RWPE2 (cell line): Measurements from ENCODE around the gene OR2A42.
A peak's percentile ranks its signal among the peaks of the same experiment; 100 is the strongest.
"Not testable (repeated sequence)": the region's sequence is repeated elsewhere in the genome, so short reads cannot be mapped to it uniquely, and the experiment has no call there.

Source experiments
- ATAC-seq: fragments of 200-7000 bp; cut with Tn5 transposase; 3 replicates; pipeline ENCODE4 v1.9.1; 2021; ENCODE audit warnings: low read depth
- DNase-seq: peaks from one replicate; pipeline ENCODE4 v3.0.0-alpha.2; 2020; ENCODE audit warnings: low spot score
- H3K27ac ChIP-seq: fragments of 450-650 bp; 2 replicates; pipeline ENCODE4 v1.5.1; 2017; ENCODE audit warnings: mild to moderate bottlenecking; ENCODE audit not compliant: poor library complexity, severe bottlenecking
- H3K27me3 ChIP-seq: fragments of 250-450 bp; sonication (Bioruptor Pico); 2 replicates; pipeline ENCODE4 v1.5.1; 2021; ENCODE audit warnings: mild to moderate bottlenecking, moderate library complexity; ENCODE audit not compliant: insufficient read depth, poor library complexity, severe bottlenecking
- H3K36me3 ChIP-seq: fragments of 250-450 bp; sonication (Bioruptor Pico); 2 replicates; pipeline ENCODE4 v1.5.1; 2020; ENCODE audit warnings: low read depth, mild to moderate bottlenecking, moderate library complexity
- H3K4me1 ChIP-seq: fragments of 250-450 bp; sonication (Bioruptor Pico); 2 replicates; pipeline ENCODE4 v1.5.1; 2021; ENCODE audit warnings: mild to moderate bottlenecking, moderate library complexity; ENCODE audit not compliant: insufficient read depth, poor library complexity, severe bottlenecking
- H3K4me3 ChIP-seq: fragments of 250-450 bp; sonication (Bioruptor Pico); 2 replicates; pipeline ENCODE4 v1.5.1; 2021; ENCODE audit warnings: mild to moderate bottlenecking, moderate library complexity; ENCODE audit not compliant: severe bottlenecking
- H3K9me3 ChIP-seq: fragments of 250-450 bp; sonication (Bioruptor Pico); 2 replicates; pipeline ENCODE4 v1.5.1; 2021; ENCODE audit warnings: mild to moderate bottlenecking, moderate library complexity; ENCODE audit not compliant: severe bottlenecking
- TF ChIP-seq, protein P1 (sequence below): fragments of 450-650 bp; IDR thresholded peaks from one replicate; pipeline ENCODE4 v1.5.1; 2017; ENCODE audit warnings: mild to moderate bottlenecking, moderate library complexity; ENCODE audit not compliant: poor library complexity, severe bottlenecking

Gene OR2A42

DNA sequence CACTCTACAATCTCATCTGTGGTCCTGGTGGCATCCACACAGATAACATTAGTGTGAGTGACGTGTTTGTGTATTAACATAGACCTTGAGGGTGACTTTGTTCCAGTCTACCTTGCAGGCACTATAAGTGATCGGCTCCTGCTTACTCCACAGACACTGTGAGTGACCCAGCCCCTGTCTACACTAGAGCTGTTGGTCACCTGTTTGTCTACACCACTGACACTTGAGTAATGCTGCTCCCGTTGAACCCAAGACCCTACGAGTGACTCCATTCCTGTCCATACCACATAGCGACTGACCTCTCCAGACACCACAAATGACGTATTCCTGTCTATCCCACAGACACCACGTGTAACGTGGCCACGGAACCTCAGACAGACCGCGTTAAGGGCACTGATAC lies 45.6 kb downstream of the OR2A42 start:
- H3K9me3 ChIP-seq, H3K4me1 ChIP-seq, H3K27ac ChIP-seq, H3K4me3 ChIP-seq, ATAC-seq, H3K36me3 ChIP-seq, DNase-seq, H3K27me3 ChIP-seq: not testable (repeated sequence)

GRCh38 chr7:144188578-144189171 lies 50.7 kb downstream of the OR2A42 start:
- H3K27me3 ChIP-seq, H3K4me1 ChIP-seq, H3K4me3 ChIP-seq, DNase-seq, H3K9me3 ChIP-seq, H3K27ac ChIP-seq, H3K36me3 ChIP-seq: not testable (repeated sequence)
- peak; percentile 40; the same call in 2 of the 3 replicates for ATAC-seq

- not testable (repeated sequence) for H3K9me3 ChIP-seq, H3K4me3 ChIP-seq, H3K4me1 ChIP-seq, H3K27me3 ChIP-seq, ATAC-seq, H3K36me3 ChIP-seq, DNase-seq, H3K27ac ChIP-seq
Measured at GRCh38 chr7:144187848-144188247, 51.6 kb downstream of the OR2A42 start.

GRCh38 chr7:144183166-144183565 lies 56.2 kb downstream of the OR2A42 start, which contains the start of gene CTAGE4:
TSS of gene CTAGE4 (plus strand) at chr7:144183466. CDS start at chr7:144183504, 38 bp downstream.
- not testable (repeated sequence) for H3K9me3 ChIP-seq, H3K4me1 ChIP-seq, DNase-seq, ATAC-seq, H3K4me3 ChIP-seq, H3K36me3 ChIP-seq, H3K27me3 ChIP-seq, H3K27ac ChIP-seq

GRCh38 chr7:144179165-144179479 lies 60.3 kb downstream of the OR2A42 start:
- not testable (repeated sequence) for H3K9me3 ChIP-seq, H3K4me3 ChIP-seq, DNase-seq, H3K4me1 ChIP-seq, H3K36me3 ChIP-seq, ATAC-seq, H3K27me3 ChIP-seq, H3K27ac ChIP-seq

DNA sequence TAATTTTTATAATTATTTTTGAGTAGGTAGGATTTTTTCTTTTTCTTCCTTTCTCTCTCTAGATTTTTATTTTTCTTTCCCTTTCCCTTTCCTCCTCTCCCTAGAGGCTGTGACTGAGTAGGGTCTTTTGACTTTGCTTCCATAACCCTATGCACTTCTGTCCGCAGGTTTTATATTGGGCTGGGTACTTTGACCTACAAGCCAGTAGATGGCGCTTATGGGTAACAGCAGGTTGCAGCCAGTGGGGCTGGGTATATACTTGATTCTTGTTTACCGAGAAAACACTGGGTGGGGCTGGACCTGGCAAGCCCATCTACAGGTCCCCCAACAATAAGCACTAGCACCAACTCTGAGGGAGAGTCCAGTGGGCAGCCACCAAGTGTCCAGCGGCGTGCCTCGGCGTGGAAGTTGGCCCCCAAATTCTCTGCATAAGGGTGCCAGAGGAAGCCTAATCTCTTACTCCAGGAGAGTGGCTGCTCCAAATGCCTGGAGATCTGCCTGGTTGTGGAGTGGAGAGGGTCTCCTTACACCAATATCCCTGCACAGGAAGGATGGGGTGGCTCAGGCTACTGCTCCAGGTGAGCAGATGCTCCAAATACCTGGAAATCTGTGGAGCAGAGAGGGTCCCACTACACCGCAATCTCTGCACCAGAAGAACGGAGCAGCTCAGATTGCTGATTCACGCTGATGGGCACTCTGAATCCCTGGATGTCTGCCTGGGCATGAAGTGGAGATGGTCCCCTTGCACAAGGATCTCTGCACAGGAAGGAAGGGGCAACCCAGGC lies 60.8 kb downstream of the OR2A42 start:
- H3K4me1 ChIP-seq, H3K9me3 ChIP-seq, H3K36me3 ChIP-seq, DNase-seq, H3K27me3 ChIP-seq, H3K27ac ChIP-seq, H3K4me3 ChIP-seq: not testable (repeated sequence)
- TF ChIP-seq, protein P1, sequence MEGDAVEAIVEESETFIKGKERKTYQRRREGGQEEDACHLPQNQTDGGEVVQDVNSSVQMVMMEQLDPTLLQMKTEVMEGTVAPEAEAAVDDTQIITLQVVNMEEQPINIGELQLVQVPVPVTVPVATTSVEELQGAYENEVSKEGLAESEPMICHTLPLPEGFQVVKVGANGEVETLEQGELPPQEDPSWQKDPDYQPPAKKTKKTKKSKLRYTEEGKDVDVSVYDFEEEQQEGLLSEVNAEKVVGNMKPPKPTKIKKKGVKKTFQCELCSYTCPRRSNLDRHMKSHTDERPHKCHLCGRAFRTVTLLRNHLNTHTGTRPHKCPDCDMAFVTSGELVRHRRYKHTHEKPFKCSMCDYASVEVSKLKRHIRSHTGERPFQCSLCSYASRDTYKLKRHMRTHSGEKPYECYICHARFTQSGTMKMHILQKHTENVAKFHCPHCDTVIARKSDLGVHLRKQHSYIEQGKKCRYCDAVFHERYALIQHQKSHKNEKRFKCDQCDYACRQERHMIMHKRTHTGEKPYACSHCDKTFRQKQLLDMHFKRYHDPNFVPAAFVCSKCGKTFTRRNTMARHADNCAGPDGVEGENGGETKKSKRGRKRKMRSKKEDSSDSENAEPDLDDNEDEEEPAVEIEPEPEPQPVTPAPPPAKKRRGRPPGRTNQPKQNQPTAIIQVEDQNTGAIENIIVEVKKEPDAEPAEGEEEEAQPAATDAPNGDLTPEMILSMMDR, result peak; percentile 73
- ATAC-seq, result peak; percentile 80; the same call in 2 of the 3 replicates
